ENCODE measurements around the gene PTPN1.
"Not testable (repeated sequence)": the region's sequence is repeated elsewhere in the genome, so short reads cannot be mapped to it uniquely, and the experiment has no call there.

Gene PTPN1

DNA sequence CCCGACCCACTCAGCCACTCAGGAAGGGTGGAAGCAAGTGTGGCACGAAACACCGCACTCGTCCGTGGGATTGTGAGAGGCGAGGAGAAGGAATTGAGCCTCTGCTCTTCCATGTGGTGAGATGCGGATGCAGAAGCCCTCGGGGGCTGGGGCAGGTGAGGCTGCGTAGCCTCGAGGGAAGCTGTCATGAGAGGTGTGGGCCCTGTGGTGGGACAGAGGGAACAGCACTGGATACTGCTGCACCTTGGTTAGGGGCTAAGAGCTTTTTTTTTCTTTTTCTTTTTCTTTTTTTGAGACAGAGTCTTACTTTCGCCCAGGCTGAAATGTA lies 86.5 kb downstream of the PTPN1 start:
- TF ChIP-seq EZH2phosphoT487 (IDR thresholded peaks at IDR 0.05; ENCODE audit: borderline replicate concordance): no peak
- TF ChIP-seq, protein P1, sequence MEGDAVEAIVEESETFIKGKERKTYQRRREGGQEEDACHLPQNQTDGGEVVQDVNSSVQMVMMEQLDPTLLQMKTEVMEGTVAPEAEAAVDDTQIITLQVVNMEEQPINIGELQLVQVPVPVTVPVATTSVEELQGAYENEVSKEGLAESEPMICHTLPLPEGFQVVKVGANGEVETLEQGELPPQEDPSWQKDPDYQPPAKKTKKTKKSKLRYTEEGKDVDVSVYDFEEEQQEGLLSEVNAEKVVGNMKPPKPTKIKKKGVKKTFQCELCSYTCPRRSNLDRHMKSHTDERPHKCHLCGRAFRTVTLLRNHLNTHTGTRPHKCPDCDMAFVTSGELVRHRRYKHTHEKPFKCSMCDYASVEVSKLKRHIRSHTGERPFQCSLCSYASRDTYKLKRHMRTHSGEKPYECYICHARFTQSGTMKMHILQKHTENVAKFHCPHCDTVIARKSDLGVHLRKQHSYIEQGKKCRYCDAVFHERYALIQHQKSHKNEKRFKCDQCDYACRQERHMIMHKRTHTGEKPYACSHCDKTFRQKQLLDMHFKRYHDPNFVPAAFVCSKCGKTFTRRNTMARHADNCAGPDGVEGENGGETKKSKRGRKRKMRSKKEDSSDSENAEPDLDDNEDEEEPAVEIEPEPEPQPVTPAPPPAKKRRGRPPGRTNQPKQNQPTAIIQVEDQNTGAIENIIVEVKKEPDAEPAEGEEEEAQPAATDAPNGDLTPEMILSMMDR (conservative IDR thresholded peaks at IDR 0.05; ENCODE audit: low read length): no peak
- H3K4me1 ChIP-seq (ENCODE audit: insufficient read depth, low read length, poor library complexity, severe bottlenecking): peaks cover 3% of the 10 kb centered on the region
- no peaks in the 10 kb centered on the region for H3K36me3 ChIP-seq (ENCODE audit: insufficient read depth, low read length)
- H3K9me2 ChIP-seq (replicated peaks; ENCODE audit: low read depth, low read length): no peaks in the 10 kb centered on the region
- no peak overlapping the region for H3K9ac ChIP-seq (ENCODE audit: low read depth, low read length, poor library complexity, severe bottlenecking)
- no peaks in the 10 kb centered on the region for H3K9me3 ChIP-seq (ENCODE audit: insufficient read depth, low read depth, low read length)
- H3K4me3 ChIP-seq (ENCODE audit: low read length, poor library complexity, severe bottlenecking): no peak overlapping the region
- H3K79me2 ChIP-seq (ENCODE audit: insufficient read depth, low read length): no peaks in the 10 kb centered on the region
- H4K20me1 ChIP-seq (ENCODE audit: insufficient read depth, low read length, poor library complexity, severe bottlenecking): no peaks in the 10 kb centered on the region
- no peak overlapping the region for H3K4me2 ChIP-seq (ENCODE audit: low read depth, low read length, poor library complexity, severe bottlenecking)
- H3F3A ChIP-seq (ENCODE audit: low read depth): no peaks in the 10 kb centered on the region
- H3K27me3 ChIP-seq (ENCODE audit: insufficient read depth, low read length, poor library complexity, severe bottlenecking): no peaks in the 10 kb centered on the region
- H2AFZ ChIP-seq (ENCODE audit: low read length): no peak overlapping the region

DNA sequence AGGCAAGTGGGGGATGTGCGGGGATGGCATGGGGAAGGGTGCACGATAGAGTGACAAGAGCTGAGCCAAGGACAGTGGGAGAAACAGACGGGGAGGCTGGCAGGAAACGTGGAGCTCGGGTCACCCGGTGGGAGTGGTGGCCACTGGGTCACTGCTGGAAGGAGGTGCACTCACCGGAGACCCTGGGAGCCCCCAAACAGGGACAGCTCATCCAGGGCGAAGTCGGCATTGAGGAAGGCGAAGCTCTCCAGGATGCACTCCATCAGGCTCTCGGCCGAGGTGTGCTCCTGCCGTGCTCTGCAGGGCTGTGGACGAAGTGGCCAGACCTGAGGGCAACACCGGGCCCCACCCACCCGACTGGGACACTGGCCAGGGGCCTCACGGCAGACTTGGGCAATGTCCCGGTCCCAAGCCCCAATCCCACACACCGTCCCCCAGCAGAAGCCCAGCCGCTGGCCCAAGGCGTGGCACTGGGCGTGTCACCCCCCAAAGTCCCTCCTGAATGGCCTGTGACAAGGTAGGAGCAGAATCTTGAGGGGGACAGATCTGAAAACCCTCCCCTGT lies 87.3 kb downstream of the PTPN1 start:
- H3K4me2 ChIP-seq (ENCODE audit: low read depth, low read length, poor library complexity, severe bottlenecking): no peak overlapping the region
- H4K20me1 ChIP-seq (ENCODE audit: insufficient read depth, low read length, poor library complexity, severe bottlenecking): no peaks in the 10 kb centered on the region
- H3K9me3 ChIP-seq (ENCODE audit: insufficient read depth, low read depth, low read length): no peaks in the 10 kb centered on the region
- no peaks in the 10 kb centered on the region for H3K27me3 ChIP-seq (ENCODE audit: insufficient read depth, low read length, poor library complexity, severe bottlenecking)
- H3K4me1 ChIP-seq (ENCODE audit: insufficient read depth, low read length, poor library complexity, severe bottlenecking): peaks cover 6% of the 10 kb centered on the region
- no peaks in the 10 kb centered on the region for H3K36me3 ChIP-seq (ENCODE audit: insufficient read depth, low read length)
- no peak overlapping the region for H2AFZ ChIP-seq (ENCODE audit: low read length)
- no peak overlapping the region for H3K9ac ChIP-seq (ENCODE audit: low read depth, low read length, poor library complexity, severe bottlenecking)
- no peak for TF ChIP-seq EZH2phosphoT487 (IDR thresholded peaks at IDR 0.05; ENCODE audit: borderline replicate concordance)
- TF ChIP-seq, protein P1 (conservative IDR thresholded peaks at IDR 0.05; ENCODE audit: low read length): no peak
- no peaks in the 10 kb centered on the region for H3K79me2 ChIP-seq (ENCODE audit: insufficient read depth, low read length)
- no peak overlapping the region for H3K4me3 ChIP-seq (ENCODE audit: low read length, poor library complexity, severe bottlenecking)
- H3K9me2 ChIP-seq (replicated peaks; ENCODE audit: low read depth, low read length): no peaks in the 10 kb centered on the region
- H3F3A ChIP-seq (ENCODE audit: low read depth): no peaks in the 10 kb centered on the region

DNA sequence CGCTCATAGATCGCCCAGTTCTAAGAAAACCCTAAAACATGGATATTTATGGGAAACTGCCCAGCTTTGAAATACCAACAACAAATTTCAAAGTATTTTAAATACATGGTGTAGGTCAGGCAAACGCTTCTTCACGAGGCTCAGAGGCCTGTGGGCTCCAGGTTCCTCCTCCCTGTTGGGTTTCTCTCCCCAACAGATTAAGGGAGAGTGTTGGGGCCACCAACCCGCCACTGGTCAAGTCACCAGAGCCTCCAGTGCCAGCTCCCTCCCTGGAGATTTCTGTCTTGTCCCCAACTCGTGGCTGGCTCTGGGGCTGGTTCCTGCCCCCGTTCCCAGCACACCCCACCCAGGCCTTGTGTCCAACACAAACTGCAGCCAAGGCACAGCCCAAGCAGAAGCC lies 87.9 kb downstream of the PTPN1 start:
- Histone ChIP-seq H3K27me3 (ENCODE audit: insufficient read depth, low read length, poor library complexity, severe bottlenecking) (no peaks in the 10 kb centered on the region), H3F3A (ENCODE audit: low read depth) (no peaks in the 10 kb centered on the region)

DNA sequence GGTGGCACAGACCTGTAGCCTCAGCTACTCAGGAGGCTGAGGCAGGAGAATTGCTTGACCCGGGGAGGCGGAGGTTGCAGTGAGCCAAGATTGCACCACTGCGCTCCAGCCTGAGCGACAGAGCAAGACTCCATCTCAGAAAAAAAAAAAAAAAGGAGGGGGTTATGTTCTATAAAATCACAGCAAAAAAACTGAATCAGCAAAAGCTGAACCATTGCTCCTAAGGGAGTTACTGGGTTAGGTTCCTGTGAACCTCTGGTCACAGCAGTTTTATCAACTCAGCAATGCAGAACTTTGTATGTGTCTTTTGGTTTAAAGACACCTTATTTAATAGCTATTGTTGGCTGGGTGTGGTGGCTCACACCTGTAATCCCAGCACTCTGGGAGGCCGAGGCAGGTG lies 88.6 kb downstream of the PTPN1 start:
- H3K4me1 ChIP-seq (ENCODE audit: insufficient read depth, low read length, poor library complexity, severe bottlenecking); H3K9me2 ChIP-seq (replicated peaks; ENCODE audit: low read depth, low read length); H3K9me3 ChIP-seq (ENCODE audit: insufficient read depth, low read depth, low read length); H3K9ac ChIP-seq (ENCODE audit: low read depth, low read length, poor library complexity, severe bottlenecking); H3K79me2 ChIP-seq (ENCODE audit: insufficient read depth, low read length); H3K4me3 ChIP-seq (ENCODE audit: low read length, poor library complexity, severe bottlenecking); H3K36me3 ChIP-seq (ENCODE audit: insufficient read depth, low read length); H4K20me1 ChIP-seq (ENCODE audit: insufficient read depth, low read length, poor library complexity, severe bottlenecking); H3K4me2 ChIP-seq (ENCODE audit: low read depth, low read length, poor library complexity, severe bottlenecking); H2AFZ ChIP-seq (ENCODE audit: low read length); H3K27me3 ChIP-seq (ENCODE audit: insufficient read depth, low read length, poor library complexity, severe bottlenecking); H3F3A ChIP-seq (ENCODE audit: low read depth): not testable (repeated sequence)

More for the DNA sequence above, 87.9 kb downstream of the PTPN1 start:
- TF ChIP-seq, protein P1 (conservative IDR thresholded peaks at IDR 0.05; ENCODE audit: low read length): no peak
- no peak for TF ChIP-seq EZH2phosphoT487 (IDR thresholded peaks at IDR 0.05; ENCODE audit: borderline replicate concordance)
- Histone ChIP-seq H4K20me1 (ENCODE audit: insufficient read depth, low read length, poor library complexity, severe bottlenecking) (no peaks in the 10 kb centered on the region), H3K4me3 (ENCODE audit: low read length, poor library complexity, severe bottlenecking) (no peak overlapping the region), H3K9me3 (ENCODE audit: insufficient read depth, low read depth, low read length) (no peaks in the 10 kb centered on the region), H3K4me2 (ENCODE audit: low read depth, low read length, poor library complexity, severe bottlenecking) (no peak overlapping the region), H2AFZ (ENCODE audit: low read length) (no peak overlapping the region), H3K9ac (ENCODE audit: low read depth, low read length, poor library complexity, severe bottlenecking) (no peak overlapping the region), H3K4me1 (ENCODE audit: insufficient read depth, low read length, poor library complexity, severe bottlenecking) (peaks cover 6% of the 10 kb centered on the region), H3K36me3 (ENCODE audit: insufficient read depth, low read length) (no peaks in the 10 kb centered on the region), H3K9me2 (replicated peaks; ENCODE audit: low read depth, low read length) (no peaks in the 10 kb centered on the region), H3K79me2 (ENCODE audit: insufficient read depth, low read length) (no peaks in the 10 kb centered on the region)
